ENCODE measurements around the gene POLRMT.

GRCh38 chr19:674282-675151 is 41.2 kb upstream of the POLRMT start:
- TF ChIP-seq, protein P1, sequence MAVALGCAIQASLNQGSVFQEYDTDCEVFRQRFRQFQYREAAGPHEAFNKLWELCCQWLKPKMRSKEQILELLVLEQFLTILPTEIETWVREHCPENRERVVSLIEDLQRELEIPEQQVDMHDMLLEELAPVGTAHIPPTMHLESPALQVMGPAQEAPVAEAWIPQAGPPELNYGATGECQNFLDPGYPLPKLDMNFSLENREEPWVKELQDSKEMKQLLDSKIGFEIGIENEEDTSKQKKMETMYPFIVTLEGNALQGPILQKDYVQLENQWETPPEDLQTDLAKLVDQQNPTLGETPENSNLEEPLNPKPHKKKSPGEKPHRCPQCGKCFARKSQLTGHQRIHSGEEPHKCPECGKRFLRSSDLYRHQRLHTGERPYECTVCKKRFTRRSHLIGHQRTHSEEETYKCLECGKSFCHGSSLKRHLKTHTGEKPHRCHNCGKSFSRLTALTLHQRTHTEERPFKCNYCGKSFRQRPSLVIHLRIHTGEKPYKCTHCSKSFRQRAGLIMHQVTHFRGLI (tag by site-specific recombination; IDR thresholded peaks at IDR 0.05) = no peak
- TF ChIP-seq, protein P2, sequence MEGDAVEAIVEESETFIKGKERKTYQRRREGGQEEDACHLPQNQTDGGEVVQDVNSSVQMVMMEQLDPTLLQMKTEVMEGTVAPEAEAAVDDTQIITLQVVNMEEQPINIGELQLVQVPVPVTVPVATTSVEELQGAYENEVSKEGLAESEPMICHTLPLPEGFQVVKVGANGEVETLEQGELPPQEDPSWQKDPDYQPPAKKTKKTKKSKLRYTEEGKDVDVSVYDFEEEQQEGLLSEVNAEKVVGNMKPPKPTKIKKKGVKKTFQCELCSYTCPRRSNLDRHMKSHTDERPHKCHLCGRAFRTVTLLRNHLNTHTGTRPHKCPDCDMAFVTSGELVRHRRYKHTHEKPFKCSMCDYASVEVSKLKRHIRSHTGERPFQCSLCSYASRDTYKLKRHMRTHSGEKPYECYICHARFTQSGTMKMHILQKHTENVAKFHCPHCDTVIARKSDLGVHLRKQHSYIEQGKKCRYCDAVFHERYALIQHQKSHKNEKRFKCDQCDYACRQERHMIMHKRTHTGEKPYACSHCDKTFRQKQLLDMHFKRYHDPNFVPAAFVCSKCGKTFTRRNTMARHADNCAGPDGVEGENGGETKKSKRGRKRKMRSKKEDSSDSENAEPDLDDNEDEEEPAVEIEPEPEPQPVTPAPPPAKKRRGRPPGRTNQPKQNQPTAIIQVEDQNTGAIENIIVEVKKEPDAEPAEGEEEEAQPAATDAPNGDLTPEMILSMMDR (tag by site-specific recombination; IDR thresholded peaks at IDR 0.05) = no peak
- TF ChIP-seq, protein P3, sequence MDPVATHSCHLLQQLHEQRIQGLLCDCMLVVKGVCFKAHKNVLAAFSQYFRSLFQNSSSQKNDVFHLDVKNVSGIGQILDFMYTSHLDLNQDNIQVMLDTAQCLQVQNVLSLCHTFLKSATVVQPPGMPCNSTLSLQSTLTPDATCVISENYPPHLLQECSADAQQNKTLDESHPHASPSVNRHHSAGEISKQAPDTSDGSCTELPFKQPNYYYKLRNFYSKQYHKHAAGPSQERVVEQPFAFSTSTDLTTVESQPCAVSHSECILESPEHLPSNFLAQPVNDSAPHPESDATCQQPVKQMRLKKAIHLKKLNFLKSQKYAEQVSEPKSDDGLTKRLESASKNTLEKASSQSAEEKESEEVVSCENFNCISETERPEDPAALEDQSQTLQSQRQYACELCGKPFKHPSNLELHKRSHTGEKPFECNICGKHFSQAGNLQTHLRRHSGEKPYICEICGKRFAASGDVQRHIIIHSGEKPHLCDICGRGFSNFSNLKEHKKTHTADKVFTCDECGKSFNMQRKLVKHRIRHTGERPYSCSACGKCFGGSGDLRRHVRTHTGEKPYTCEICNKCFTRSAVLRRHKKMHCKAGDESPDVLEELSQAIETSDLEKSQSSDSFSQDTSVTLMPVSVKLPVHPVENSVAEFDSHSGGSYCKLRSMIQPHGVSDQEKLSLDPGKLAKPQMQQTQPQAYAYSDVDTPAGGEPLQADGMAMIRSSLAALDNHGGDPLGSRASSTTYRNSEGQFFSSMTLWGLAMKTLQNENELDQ (tag by site-specific recombination; IDR thresholded peaks at IDR 0.05; ENCODE audit: low read depth) = no peak
- TF ChIP-seq ZNF202 (tag by site-specific recombination; IDR thresholded peaks at IDR 0.05; ENCODE audit: borderline replicate concordance) (no peak), ZNF747 (tag by site-specific recombination; IDR thresholded peaks at IDR 0.05) (no peak), ZSCAN30 (tag by site-specific recombination; IDR thresholded peaks at IDR 0.05) (no peak), SETDB1 (IDR thresholded peaks at IDR 0.05; ENCODE audit: insufficient read length, low read length) (no peak), ZNF174 (tag by site-specific recombination; IDR thresholded peaks at IDR 0.05) (no peak), YY1 (tag by site-specific recombination; IDR thresholded peaks at IDR 0.05) (no peak), ZBTB1 (tag by site-specific recombination; IDR thresholded peaks at IDR 0.05) (no peak), ZNF138 (tag by site-specific recombination; IDR thresholded peaks at IDR 0.05; ENCODE audit: borderline replicate concordance) (no peak), ZSCAN16 (tag by site-specific recombination; IDR thresholded peaks at IDR 0.05) (no peak)
- TF ChIP-seq, protein P4, sequence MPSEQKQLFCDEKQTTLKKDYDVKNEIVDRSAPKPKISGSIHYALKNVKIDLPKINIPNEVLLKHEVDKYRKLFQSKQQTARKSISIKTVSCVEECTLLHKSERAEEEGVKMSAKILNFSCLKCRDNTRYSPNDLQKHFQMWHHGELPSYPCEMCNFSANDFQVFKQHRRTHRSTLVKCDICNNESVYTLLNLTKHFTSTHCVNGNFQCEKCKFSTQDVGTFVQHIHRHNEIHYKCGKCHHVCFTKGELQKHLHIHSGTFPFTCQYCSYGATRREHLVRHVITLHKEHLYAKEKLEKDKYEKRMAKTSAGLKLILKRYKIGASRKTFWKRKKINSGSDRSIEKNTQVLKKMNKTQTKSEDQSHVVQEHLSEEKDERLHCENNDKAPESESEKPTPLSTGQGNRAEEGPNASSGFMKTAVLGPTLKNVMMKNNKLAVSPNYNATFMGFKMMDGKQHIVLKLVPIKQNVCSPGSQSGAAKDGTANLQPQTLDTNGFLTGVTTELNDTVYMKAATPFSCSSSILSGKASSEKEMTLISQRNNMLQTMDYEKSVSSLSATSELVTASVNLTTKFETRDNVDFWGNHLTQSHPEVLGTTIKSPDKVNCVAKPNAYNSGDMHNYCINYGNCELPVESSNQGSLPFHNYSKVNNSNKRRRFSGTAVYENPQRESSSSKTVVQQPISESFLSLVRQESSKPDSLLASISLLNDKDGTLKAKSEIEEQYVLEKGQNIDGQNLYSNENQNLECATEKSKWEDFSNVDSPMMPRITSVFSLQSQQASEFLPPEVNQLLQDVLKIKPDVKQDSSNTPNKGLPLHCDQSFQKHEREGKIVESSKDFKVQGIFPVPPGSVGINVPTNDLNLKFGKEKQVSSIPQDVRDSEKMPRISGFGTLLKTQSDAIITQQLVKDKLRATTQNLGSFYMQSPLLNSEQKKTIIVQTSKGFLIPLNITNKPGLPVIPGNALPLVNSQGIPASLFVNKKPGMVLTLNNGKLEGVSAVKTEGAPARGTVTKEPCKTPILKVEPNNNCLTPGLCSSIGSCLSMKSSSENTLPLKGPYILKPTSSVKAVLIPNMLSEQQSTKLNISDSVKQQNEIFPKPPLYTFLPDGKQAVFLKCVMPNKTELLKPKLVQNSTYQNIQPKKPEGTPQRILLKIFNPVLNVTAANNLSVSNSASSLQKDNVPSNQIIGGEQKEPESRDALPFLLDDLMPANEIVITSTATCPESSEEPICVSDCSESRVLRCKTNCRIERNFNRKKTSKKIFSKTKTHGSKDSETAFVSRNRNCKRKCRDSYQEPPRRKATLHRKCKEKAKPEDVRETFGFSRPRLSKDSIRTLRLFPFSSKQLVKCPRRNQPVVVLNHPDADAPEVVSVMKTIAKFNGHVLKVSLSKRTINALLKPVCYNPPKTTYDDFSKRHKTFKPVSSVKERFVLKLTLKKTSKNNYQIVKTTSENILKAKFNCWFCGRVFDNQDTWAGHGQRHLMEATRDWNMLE (tag by site-specific recombination; conservative IDR thresholded peaks at IDR 0.05; ENCODE audit: low read depth) = no peak
